Stimulated activated CD4-positive, alpha-beta T cell treated with anti-CD3 and anti-CD28 coated beads, Interleukin-15, amount 100 ng/mL, for 48 hours (primary cell): Measurements from ENCODE around the gene FBXO30.

Source experiments
- DNase-seq, 2 donors: peaks; one replicate each; pipeline ENCODE4 v3.0.0-alpha.2; 2020; ENCODE audit warnings: low read depth in 2 of 2

Gene FBXO30

DNA sequence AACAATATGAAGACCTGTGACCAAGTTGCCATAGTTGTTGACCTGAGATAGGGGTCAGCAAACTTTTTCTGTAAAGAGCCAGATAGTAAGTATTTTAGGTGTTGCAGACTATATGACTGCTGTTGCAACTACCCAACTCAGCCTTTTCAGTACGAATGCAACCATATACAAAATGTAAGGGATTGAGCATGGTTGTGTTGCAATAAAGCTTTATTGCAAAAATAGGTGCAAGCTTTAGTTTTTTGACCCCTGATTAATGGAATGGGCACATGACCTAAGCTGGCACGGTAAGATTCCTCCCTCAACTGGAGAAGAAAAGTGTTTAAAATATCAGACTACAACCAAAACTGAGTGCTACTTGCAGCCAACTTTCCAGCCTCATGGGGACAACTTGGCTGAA, 62.0 kb downstream of the FBXO30 start:
- DNase-seq: no peak

DNA sequence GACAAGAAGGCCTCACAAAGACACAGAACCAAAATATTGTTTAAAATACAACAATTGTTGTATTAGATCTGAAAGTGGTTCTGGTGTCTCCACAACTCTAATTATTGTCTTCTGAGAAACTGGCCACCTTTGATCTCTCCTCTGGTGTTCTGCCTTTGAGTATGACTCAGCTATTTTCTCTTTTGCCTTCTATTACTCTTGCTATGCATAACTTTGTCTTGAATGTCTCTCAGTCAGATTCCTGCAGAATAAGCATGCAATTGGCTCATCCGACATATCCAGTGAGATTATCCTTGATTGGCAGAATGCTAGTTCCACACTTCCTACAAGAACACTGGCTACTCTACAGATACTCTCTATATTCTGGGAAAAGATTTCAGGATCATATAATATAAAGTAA, 65.0 kb downstream of the FBXO30 start:
- no peak for DNase-seq

DNA sequence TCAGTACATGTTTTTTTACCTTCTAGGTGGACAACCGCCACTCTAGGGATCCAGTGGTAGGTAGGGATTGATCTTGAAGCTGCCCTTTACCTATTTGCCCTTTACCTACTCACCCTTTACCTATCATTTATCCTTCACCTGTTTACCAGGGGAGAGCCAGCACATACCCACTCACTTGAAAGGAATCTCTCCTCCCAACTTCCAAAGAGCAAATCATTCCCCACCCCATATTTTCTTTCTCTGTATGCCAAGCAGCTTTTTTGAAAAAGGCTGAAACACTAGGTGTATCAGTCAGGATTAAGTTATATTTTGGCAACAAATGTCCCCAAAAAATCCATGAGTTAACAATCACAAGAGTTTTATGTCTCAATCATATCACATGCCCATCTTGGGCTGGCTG, 68.7 kb downstream of the FBXO30 start:
- no peak for DNase-seq

DNA sequence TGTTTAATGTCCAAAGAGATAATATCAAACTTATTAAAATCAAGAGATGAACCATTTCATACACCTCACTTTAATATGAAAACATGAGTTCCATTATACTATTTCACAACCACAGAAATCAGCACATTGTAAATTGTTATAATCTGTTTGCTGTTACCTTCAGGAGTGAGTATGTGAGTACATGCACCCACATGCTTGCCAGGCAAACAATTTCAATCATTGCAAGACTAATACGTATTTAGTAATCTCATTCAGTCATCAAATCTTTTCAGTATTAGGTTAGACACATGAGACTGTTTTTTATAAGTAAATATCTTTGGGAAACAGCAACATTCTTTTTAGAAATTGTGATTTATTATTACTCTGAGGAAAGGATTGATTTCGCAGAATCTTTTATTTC, 70.0 kb downstream of the FBXO30 start:
- DNase-seq: no peak
